ENCODE data around the gene PAQR9.
A peak's percentile ranks its signal among the peaks of the same experiment; 100 is the strongest.

PAQR9 gene

GRCh38 chr3:143004823-143005222 is 41.3 kb upstream of the PAQR9 start:
- Histone ChIP-seq H3K4me1 (ENCODE audit: insufficient read depth, low read length, severe bottlenecking) (peaks cover 58% of the 10 kb centered on the region), H3K4me3 (ENCODE audit: low read depth, low read length, poor library complexity, severe bottlenecking) (peak overlapping the region; percentile 79)

GRCh38 chr3:143002727-143003126 is 39.3 kb upstream of the PAQR9 start:
- no peaks in the 10 kb centered on the region for H3K9me3 ChIP-seq (ENCODE audit: low read length)
- H3K36me3 ChIP-seq (ENCODE audit: insufficient read depth, low read length), result peaks cover 7% of the 10 kb centered on the region; the same call in 1 of the 2 replicates
- peaks cover 8% of the 10 kb centered on the region; the same call in 1 of the 2 replicates for H4K20me1 ChIP-seq (ENCODE audit: insufficient read depth, low read length)
- H3F3A ChIP-seq (ENCODE audit: insufficient read depth, low read length), result no peaks in the 10 kb centered on the region
- peak overlapping the region; percentile 95 for H3K4me2 ChIP-seq (ENCODE audit: low read length)
- H3K27me3 ChIP-seq (ENCODE audit: insufficient read depth, low read length), result no peaks in the 10 kb centered on the region
- H3K27ac ChIP-seq (ENCODE audit: low read depth, low read length, poor library complexity, severe bottlenecking), result peak overlapping the region; percentile 74
- peak overlapping the region; percentile 79 for H3K4me3 ChIP-seq (ENCODE audit: low read depth, low read length, poor library complexity, severe bottlenecking)
- H3K79me2 ChIP-seq (ENCODE audit: insufficient read depth, low read length), result peaks cover 61% of the 10 kb centered on the region
- TF ChIP-seq, protein P1, sequence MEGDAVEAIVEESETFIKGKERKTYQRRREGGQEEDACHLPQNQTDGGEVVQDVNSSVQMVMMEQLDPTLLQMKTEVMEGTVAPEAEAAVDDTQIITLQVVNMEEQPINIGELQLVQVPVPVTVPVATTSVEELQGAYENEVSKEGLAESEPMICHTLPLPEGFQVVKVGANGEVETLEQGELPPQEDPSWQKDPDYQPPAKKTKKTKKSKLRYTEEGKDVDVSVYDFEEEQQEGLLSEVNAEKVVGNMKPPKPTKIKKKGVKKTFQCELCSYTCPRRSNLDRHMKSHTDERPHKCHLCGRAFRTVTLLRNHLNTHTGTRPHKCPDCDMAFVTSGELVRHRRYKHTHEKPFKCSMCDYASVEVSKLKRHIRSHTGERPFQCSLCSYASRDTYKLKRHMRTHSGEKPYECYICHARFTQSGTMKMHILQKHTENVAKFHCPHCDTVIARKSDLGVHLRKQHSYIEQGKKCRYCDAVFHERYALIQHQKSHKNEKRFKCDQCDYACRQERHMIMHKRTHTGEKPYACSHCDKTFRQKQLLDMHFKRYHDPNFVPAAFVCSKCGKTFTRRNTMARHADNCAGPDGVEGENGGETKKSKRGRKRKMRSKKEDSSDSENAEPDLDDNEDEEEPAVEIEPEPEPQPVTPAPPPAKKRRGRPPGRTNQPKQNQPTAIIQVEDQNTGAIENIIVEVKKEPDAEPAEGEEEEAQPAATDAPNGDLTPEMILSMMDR (IDR thresholded peaks at IDR 0.05; ENCODE audit: low read length), result no peak
- TF ChIP-seq EZH2 (IDR thresholded peaks at IDR 0.05; ENCODE audit: borderline replicate concordance, low read length), result no peak
- H3K9ac ChIP-seq (ENCODE audit: low read length), result peak overlapping the region; percentile 82
- no peak overlapping the region for H2AFZ ChIP-seq (ENCODE audit: low read length)
- H3K9me2 ChIP-seq (ENCODE audit: low read depth, low read length), result no peaks in the 10 kb centered on the region
- peaks cover 48% of the 10 kb centered on the region for H3K4me1 ChIP-seq (ENCODE audit: insufficient read depth, low read length, severe bottlenecking)

More at GRCh38 chr3:143004823-143005222, 41.3 kb upstream of the PAQR9 start:
- H3K27ac ChIP-seq (ENCODE audit: low read depth, low read length, poor library complexity, severe bottlenecking), result no peak overlapping the region
- TF ChIP-seq, protein P1 (IDR thresholded peaks at IDR 0.05; ENCODE audit: low read length), result no peak
- no peak for TF ChIP-seq EZH2 (IDR thresholded peaks at IDR 0.05; ENCODE audit: borderline replicate concordance, low read length)
- no peaks in the 10 kb centered on the region for H3F3A ChIP-seq (ENCODE audit: insufficient read depth, low read length)
- no peaks in the 10 kb centered on the region for H3K9me3 ChIP-seq (ENCODE audit: low read length)
- H3K4me2 ChIP-seq (ENCODE audit: low read length), result peak overlapping the region; percentile 50
- H3K79me2 ChIP-seq (ENCODE audit: insufficient read depth, low read length), result peaks cover 82% of the 10 kb centered on the region
- peak overlapping the region; percentile 16; the same call in 1 of the 2 replicates for H3K9ac ChIP-seq (ENCODE audit: low read length)
- H2AFZ ChIP-seq (ENCODE audit: low read length), result no peak overlapping the region
- H3K27me3 ChIP-seq (ENCODE audit: insufficient read depth, low read length), result no peaks in the 10 kb centered on the region
- H3K9me2 ChIP-seq (ENCODE audit: low read depth, low read length), result no peaks in the 10 kb centered on the region
- peaks cover 7% of the 10 kb centered on the region; the same call in 1 of the 2 replicates for H3K36me3 ChIP-seq (ENCODE audit: insufficient read depth, low read length)
- H4K20me1 ChIP-seq (ENCODE audit: insufficient read depth, low read length), result peaks cover 9% of the 10 kb centered on the region; the same call in 1 of the 2 replicates

GRCh38 chr3:143002083-143002712 is 38.7 kb upstream of the PAQR9 start:
- no peaks in the 10 kb centered on the region for H3F3A ChIP-seq (ENCODE audit: insufficient read depth, low read length)
- H3K36me3 ChIP-seq (ENCODE audit: insufficient read depth, low read length), result peaks cover 7% of the 10 kb centered on the region; the same call in 1 of the 2 replicates
- H3K4me3 ChIP-seq (ENCODE audit: low read depth, low read length, poor library complexity, severe bottlenecking), result peak overlapping the region; percentile 79
- peak overlapping the region; percentile 95 for H3K4me2 ChIP-seq (ENCODE audit: low read length)
- H3K9ac ChIP-seq (ENCODE audit: low read length), result peak overlapping the region; percentile 82
- peaks cover 56% of the 10 kb centered on the region for H3K79me2 ChIP-seq (ENCODE audit: insufficient read depth, low read length)
- peaks cover 8% of the 10 kb centered on the region; the same call in 1 of the 2 replicates for H4K20me1 ChIP-seq (ENCODE audit: insufficient read depth, low read length)
- no peaks in the 10 kb centered on the region for H3K9me2 ChIP-seq (ENCODE audit: low read depth, low read length)
- H3K27ac ChIP-seq (ENCODE audit: low read depth, low read length, poor library complexity, severe bottlenecking), result peak overlapping the region; percentile 74
- TF ChIP-seq, protein P1 (IDR thresholded peaks at IDR 0.05; ENCODE audit: low read length), result no peak
- no peak for TF ChIP-seq EZH2 (IDR thresholded peaks at IDR 0.05; ENCODE audit: borderline replicate concordance, low read length)
- H3K4me1 ChIP-seq (ENCODE audit: insufficient read depth, low read length, severe bottlenecking), result peaks cover 48% of the 10 kb centered on the region
- H2AFZ ChIP-seq (ENCODE audit: low read length), result no peak overlapping the region
- no peaks in the 10 kb centered on the region for H3K27me3 ChIP-seq (ENCODE audit: insufficient read depth, low read length)
- H3K9me3 ChIP-seq (ENCODE audit: low read length), result no peaks in the 10 kb centered on the region
